ENCODE results near the gene SLC15A5.

The SLC15A5 gene

DNA sequence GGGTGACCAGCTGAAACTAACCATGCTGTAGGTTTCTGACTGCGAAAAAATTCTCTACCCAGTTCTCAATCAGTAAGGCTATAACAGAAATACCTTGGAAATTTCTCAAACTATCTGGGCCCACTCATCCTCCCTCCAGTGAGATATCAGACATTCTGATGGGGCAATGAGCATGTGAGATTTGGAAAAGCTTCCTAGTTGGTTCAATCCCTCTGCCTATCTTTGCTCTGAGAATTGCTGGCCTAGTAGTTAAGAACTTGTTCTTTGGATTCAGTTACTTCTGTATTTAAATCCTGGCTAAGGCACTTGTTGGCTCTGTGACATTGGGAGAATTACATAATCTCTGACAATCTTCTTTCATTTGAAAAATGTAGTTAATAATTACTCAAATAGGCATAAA, 119.4 kb downstream of the SLC15A5 start (continued):
- TF ChIP-seq, protein P1, sequence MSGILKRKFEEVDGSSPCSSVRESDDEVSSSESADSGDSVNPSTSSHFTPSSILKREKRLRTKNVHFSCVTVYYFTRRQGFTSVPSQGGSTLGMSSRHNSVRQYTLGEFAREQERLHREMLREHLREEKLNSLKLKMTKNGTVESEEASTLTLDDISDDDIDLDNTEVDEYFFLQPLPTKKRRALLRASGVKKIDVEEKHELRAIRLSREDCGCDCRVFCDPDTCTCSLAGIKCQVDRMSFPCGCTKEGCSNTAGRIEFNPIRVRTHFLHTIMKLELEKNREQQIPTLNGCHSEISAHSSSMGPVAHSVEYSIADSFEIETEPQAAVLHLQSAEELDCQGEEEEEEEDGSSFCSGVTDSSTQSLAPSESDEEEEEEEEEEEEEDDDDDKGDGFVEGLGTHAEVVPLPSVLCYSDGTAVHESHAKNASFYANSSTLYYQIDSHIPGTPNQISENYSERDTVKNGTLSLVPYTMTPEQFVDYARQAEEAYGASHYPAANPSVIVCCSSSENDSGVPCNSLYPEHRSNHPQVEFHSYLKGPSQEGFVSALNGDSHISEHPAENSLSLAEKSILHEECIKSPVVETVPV (CRISPR knock-in tag; IDR thresholded peaks at IDR 0.05), result no peak
- no peak for TF ChIP-seq ZFP30 (CRISPR knock-in tag; IDR thresholded peaks at IDR 0.05)
- no peak for TF ChIP-seq BACH2 (CRISPR knock-in tag; IDR thresholded peaks at IDR 0.05; ENCODE audit: borderline replicate concordance)
- TF ChIP-seq ESRRG (CRISPR knock-in tag; IDR thresholded peaks at IDR 0.05), result no peak

DNA sequence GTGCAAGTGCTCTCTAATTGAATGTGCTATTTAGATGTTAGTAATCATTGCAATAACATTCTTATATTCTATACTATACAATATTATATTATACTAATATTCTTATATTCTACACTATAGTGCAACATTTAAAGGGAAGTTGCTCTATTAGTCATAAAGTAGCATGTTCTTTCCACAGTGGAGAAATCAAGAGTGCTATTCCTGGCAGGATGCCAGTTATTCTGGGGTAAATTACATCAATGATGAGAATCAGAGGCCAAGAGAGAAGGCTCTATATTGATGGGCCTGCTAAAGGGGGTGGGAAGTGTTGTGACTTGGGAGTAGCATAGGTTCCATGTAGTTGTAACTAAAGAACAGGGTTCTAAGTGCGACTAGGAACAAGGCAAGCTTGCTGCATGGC, 121.5 kb downstream of the SLC15A5 start:
- no peak for ATAC-seq
- TF ChIP-seq ZNF565 (CRISPR knock-in tag; conservative IDR thresholded peaks at IDR 0.05; ENCODE audit: low read depth), result no peak
- no peak for TF ChIP-seq ESRRG (CRISPR knock-in tag; IDR thresholded peaks at IDR 0.05)
- no peak for TF ChIP-seq ARNTL (CRISPR knock-in tag; IDR thresholded peaks at IDR 0.05; ENCODE audit: borderline replicate concordance, low read depth)
- no peak for TF ChIP-seq TCF4 (CRISPR knock-in tag; IDR thresholded peaks at IDR 0.05; ENCODE audit: borderline replicate concordance)

DNA sequence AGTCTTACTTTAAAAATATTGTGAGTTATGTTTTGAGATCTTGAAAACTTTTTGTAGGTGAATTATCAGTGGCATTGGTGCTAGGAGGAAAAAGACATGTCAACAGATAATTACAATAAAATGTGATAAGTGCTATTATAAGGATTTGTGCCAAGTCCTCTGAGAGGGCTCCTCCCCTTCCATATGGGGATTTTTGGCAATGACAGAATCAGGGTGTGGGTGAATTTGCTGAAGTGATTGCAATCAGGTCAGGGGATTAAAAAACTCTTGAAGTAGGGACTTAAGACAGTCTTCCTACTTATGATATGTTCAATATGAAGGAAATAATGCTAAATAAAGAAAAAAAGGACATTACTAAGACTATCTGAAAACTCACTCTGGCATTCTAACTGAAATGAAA, 122.5 kb downstream of the SLC15A5 start:
- TF ChIP-seq SNAI2 (CRISPR knock-in tag; IDR thresholded peaks at IDR 0.05) (no peak), GLIS3 (CRISPR knock-in tag; IDR thresholded peaks at IDR 0.05) (no peak), ZNF8 (CRISPR knock-in tag; IDR thresholded peaks at IDR 0.05) (no peak), ZNF565 (CRISPR knock-in tag; conservative IDR thresholded peaks at IDR 0.05; ENCODE audit: low read depth) (no peak), ZC3H10 (CRISPR knock-in tag; IDR thresholded peaks at IDR 0.05) (no peak), ZFP3 (CRISPR knock-in tag; IDR thresholded peaks at IDR 0.05) (no peak)
- TF ChIP-seq, protein P2, sequence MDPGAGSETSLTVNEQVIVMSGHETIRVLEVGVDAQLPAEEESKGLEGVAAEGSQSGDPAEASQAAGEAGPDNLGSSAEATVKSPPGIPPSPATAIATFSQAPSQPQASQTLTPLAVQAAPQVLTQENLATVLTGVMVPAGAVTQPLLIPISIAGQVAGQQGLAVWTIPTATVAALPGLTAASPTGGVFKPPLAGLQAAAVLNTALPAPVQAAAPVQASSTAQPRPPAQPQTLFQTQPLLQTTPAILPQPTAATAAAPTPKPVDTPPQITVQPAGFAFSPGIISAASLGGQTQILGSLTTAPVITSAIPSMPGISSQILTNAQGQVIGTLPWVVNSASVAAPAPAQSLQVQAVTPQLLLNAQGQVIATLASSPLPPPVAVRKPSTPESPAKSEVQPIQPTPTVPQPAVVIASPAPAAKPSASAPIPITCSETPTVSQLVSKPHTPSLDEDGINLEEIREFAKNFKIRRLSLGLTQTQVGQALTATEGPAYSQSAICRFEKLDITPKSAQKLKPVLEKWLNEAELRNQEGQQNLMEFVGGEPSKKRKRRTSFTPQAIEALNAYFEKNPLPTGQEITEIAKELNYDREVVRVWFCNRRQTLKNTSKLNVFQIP (CRISPR knock-in tag; IDR thresholded peaks at IDR 0.05; ENCODE audit: borderline replicate concordance, low read depth), result no peak
- no peak for ATAC-seq

DNA sequence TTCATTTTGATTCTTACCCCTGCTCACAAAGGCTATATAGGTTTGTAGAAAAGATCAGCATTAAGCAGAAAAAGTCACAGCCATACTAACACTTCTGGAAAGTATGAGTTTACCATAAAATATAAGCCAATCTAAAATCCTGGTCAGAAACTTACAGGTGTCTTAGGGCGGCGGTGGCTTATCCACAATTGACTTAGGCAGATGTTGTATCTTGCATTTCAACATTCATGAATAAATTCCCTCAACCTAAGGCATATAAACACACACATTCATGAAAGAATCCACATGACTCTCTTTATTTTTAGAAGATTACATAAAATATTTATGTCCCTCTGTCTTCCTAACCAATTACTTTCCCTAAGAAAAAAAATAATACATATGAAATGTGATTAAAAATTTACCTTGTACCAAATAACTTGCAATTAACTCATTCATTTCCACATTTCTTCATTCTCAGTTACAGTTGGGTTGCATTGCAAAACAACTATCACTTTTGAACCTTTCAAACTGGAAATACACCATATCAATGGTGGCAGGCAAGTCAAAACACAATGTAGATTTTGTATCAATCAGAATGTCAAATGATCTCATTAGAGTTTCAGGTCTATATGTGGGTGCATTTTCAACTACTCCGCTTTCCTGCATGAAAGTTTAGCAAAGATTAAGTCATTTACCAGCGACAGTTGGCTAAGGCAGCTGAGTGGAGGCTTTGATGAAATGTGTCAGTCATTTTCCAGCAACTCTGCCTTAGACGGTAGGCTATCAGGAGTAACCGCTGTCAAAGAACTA, 124.4 kb downstream of the SLC15A5 start:
- no peak for TF ChIP-seq TCF4 (CRISPR knock-in tag; IDR thresholded peaks at IDR 0.05; ENCODE audit: borderline replicate concordance)
- TF ChIP-seq ISL1 (CRISPR knock-in tag; IDR thresholded peaks at IDR 0.05), result no peak
- no peak for TF ChIP-seq ZNF70 (CRISPR knock-in tag; IDR thresholded peaks at IDR 0.05)
- TF ChIP-seq, protein P2 (CRISPR knock-in tag; IDR thresholded peaks at IDR 0.05; ENCODE audit: borderline replicate concordance, low read depth), result no peak
- TF ChIP-seq ZFP3 (CRISPR knock-in tag; IDR thresholded peaks at IDR 0.05), result no peak
- ATAC-seq, result no peak

DNA sequence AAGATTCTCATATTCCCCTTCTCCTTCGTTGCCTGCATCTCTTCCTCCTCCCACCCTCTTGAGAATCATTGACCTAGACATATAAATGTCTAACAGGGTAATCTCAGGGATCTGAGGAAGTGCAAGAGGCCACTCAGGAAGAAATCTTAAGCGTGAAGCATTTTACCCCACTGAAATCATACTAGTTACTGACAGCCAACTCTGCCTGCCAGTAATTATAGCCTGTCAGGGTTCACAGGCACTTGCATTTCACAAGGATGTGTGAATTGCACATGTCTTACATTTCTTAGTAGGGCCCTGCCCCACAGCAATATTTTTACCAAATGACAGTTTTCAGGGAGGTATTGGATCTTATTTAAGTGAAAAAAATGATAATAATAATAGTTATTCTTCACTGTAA, 127.2 kb downstream of the SLC15A5 start:
- no peak for ATAC-seq
- TF ChIP-seq, protein P3, sequence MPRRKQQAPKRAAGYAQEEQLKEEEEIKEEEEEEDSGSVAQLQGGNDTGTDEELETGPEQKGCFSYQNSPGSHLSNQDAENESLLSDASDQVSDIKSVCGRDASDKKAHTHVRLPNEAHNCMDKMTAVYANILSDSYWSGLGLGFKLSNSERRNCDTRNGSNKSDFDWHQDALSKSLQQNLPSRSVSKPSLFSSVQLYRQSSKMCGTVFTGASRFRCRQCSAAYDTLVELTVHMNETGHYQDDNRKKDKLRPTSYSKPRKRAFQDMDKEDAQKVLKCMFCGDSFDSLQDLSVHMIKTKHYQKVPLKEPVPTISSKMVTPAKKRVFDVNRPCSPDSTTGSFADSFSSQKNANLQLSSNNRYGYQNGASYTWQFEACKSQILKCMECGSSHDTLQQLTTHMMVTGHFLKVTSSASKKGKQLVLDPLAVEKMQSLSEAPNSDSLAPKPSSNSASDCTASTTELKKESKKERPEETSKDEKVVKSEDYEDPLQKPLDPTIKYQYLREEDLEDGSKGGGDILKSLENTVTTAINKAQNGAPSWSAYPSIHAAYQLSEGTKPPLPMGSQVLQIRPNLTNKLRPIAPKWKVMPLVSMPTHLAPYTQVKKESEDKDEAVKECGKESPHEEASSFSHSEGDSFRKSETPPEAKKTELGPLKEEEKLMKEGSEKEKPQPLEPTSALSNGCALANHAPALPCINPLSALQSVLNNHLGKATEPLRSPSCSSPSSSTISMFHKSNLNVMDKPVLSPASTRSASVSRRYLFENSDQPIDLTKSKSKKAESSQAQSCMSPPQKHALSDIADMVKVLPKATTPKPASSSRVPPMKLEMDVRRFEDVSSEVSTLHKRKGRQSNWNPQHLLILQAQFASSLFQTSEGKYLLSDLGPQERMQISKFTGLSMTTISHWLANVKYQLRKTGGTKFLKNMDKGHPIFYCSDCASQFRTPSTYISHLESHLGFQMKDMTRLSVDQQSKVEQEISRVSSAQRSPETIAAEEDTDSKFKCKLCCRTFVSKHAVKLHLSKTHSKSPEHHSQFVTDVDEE (CRISPR knock-in tag; IDR thresholded peaks at IDR 0.05), result no peak

DNA sequence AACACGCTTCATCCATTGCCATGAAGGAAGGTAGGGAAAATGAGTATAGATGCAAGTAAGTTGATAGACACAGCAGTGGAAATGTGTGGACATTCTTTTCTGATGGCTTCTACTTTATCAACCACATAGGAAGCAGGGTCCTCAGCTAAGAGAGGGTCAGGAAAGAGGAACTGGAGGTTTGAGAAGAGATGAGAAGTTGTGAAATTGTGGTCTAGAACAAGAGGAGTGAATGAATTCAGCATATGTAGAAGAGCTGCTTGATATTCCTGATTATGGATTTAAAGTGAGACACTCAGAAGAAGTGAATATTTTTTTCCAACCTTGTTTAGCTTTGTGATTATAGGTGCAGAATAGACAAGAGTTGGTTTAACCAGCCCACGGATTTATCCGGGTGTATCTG, 128.5 kb downstream of the SLC15A5 start:
- ATAC-seq, result no peak
- no peak for TF ChIP-seq OSR1 (CRISPR knock-in tag; IDR thresholded peaks at IDR 0.05)
- TF ChIP-seq PPARA (CRISPR knock-in tag; IDR thresholded peaks at IDR 0.05; ENCODE audit: borderline replicate concordance), result no peak
- TF ChIP-seq ZNF565 (CRISPR knock-in tag; conservative IDR thresholded peaks at IDR 0.05; ENCODE audit: low read depth), result no peak
- no peak for TF ChIP-seq TOX (CRISPR knock-in tag; IDR thresholded peaks at IDR 0.05; ENCODE audit: borderline replicate concordance)
- TF ChIP-seq TCF4 (CRISPR knock-in tag; IDR thresholded peaks at IDR 0.05; ENCODE audit: borderline replicate concordance), result no peak
- TF ChIP-seq ESRRG (CRISPR knock-in tag; IDR thresholded peaks at IDR 0.05), result no peak
- TF ChIP-seq GLIS3 (CRISPR knock-in tag; IDR thresholded peaks at IDR 0.05), result no peak
- TF ChIP-seq, protein P1 (CRISPR knock-in tag; IDR thresholded peaks at IDR 0.05), result no peak
- TF ChIP-seq ZFP3 (CRISPR knock-in tag; IDR thresholded peaks at IDR 0.05), result no peak
- no peak for TF ChIP-seq ZFP30 (CRISPR knock-in tag; IDR thresholded peaks at IDR 0.05)
- TF ChIP-seq CSDC2 (CRISPR knock-in tag; IDR thresholded peaks at IDR 0.05), result no peak

Data from SK-N-SH treated with all-trans-retinoic acid at 6 μM for 48 hours (cell line).